SK-N-MC (cell line): ENCODE data around the gene SPATA31C2.

Experiments used
- EZH2 ChIP-seq: fragments of 200-600 bp; sonication (generic); IDR thresholded peaks from one replicate; pipeline ENCODE4 v1.6.1; 2017; ENCODE audit warnings: antibody characterized with exemption
- POLR2AphosphoS5 ChIP-seq: IDR thresholded peaks from 2 replicates; pipeline ENCODE4 v1.6.1; 2012; ENCODE audit warnings: mild to moderate bottlenecking, low read depth, low read length, borderline replicate concordance

- TF ChIP-seq EZH2: no peak
- TF ChIP-seq POLR2AphosphoS5: no peak
Observed at GRCh38 chr9:88178641-88179040, 40.4 kb upstream of the SPATA31C2 start.
